HG03354 (cell line): Measurements from ENCODE around the gene CASK.

Experiments
- ATAC-seq: cut with Tn5 transposase; IDR thresholded peaks from one replicate; pipeline ENCODE4 v1.9.1; 2021; ENCODE audit warnings: mild to moderate bottlenecking; ENCODE audit not compliant: unreplicated experiment, poor library complexity, severe bottlenecking

Gene CASK

DNA sequence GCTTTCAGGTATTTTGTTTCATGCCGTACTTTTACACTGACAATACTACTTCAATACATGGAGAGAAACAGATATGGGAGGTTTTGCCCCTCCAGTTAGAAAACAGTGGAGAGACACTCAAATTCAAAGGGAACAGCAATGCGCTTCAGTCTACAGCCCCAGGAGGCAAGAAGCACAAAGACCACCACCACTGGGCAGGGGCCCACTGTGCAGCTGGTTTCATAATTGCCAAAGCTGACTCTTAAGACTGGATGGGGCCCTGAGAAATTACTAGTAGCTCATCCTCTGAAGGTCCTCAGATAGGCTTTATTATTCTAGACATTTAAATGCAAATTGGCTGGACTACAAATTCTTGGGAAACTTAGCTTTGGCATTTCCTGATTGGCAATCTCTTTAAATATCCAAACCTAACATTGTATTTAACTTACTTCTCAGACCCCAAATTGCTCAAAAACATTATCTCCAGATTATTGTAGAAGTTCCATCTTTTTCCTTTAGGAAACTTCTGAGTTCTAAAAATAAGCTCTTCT lies 320.5 kb downstream of the CASK start:
- ATAC-seq, result no peak

DNA sequence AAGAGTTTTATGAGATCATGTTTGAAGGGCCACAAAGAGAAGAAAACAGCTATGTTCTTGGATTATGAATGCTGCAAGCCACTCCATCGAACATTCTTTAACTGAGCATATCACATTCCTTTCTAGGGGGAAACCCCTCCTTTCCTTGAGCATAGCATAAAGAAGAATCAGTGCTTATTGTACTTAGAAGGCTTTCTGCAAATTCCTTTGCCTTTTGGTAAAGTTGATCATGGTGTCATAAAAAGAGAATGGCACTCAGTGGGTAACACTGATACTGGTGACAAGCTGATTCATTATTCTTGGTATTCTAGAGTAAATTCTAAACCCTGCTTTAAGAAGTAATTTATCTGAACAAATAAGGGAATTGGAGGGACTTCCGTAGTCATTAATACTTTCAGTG lies 323.1 kb downstream of the CASK start:
- ATAC-seq, result no peak

DNA sequence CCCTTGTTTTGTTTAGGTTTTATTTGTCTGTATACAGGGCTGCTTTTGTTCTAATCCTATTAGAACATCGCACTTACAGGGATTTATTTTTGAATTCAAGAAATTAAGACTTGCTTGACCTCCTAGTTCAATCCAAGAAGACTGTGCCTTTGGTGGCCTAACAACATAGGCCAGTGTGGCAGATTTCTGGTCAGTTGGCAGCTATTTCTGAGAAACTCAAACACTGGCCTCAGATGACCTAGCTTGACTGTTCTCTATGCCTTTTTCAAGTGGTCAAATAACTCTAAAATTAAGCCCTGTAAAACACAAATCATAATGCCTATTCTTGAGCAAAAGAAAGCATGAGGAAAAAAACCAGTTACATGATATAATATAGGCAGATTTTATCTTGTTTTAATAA lies 323.8 kb downstream of the CASK start:
- no peak for ATAC-seq

DNA sequence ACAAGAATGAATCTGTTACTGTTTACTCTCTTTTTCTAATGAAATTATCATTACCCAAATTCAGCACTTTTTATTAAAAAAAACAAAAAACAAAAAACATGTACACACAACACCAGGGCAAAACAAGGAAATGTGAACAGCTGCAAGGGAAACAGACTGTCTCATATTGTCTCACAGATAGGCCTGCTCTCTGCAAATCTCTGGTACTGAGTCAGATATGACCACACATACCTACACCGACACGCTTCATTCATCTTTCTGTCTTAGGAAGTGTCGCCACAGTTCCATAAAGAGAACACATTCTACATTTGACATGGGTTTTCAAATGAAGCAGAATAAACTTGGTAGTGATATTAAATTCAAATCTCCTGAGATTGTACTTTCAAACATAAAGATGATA lies 326.8 kb downstream of the CASK start:
- peak; percentile 98 for ATAC-seq

DNA sequence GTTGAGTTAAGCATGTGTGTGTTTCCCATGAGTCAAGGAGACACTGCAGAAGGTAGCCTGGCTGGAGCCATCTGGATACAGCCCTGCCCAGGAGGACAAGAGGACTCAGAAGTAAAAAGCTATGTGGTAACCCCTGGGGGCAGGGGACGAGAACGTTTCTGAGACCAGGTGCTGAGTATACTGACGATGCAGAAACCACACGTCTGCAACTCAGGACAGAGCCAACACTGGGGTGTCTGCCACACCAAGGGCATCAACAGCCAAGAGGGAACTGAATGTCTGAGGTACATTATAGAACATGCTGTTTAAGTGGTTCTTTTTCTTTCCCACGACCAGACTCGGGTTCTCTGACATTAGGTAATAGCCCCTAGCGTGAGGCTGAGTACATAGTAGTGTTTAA lies 328.7 kb downstream of the CASK start:
- no peak for ATAC-seq

DNA sequence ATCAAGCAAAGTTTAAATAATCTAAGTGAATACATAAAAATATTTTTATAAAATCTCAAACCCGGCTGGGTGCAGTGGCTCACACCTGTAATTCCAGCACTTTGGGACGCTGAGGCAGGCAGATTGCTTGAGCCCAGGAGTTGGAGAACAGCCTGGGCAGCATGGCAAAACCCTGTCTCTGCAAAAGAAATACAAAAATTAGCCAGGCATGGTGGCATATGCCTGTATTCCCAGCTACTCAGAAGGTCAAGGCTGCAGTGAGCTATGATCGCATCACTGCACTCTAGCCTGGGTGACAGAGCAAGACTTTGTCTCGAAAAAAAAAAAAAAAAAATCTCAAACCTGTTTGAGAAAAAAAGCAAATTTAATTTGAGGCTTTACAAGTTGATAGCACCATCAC lies 331.4 kb downstream of the CASK start:
- ATAC-seq, result no peak

DNA sequence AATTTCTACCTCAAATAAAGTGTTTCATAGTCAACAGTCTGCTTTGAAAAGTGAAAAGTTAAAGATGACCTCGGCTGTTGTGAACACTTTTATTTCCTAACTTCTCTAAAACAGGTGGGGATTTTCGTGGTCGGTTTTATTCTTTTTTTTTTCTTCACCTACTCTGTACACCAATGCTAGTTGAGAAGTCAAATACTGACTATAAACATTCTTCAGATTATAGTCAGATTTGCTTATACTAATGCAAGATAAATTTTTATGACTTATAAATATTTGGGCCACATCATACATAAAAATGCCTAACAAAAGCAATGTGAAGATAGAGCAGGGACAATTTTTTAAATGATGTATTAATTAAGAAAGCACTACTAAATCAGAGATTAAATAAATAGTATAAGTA lies 332.7 kb downstream of the CASK start:
- no peak for ATAC-seq

DNA sequence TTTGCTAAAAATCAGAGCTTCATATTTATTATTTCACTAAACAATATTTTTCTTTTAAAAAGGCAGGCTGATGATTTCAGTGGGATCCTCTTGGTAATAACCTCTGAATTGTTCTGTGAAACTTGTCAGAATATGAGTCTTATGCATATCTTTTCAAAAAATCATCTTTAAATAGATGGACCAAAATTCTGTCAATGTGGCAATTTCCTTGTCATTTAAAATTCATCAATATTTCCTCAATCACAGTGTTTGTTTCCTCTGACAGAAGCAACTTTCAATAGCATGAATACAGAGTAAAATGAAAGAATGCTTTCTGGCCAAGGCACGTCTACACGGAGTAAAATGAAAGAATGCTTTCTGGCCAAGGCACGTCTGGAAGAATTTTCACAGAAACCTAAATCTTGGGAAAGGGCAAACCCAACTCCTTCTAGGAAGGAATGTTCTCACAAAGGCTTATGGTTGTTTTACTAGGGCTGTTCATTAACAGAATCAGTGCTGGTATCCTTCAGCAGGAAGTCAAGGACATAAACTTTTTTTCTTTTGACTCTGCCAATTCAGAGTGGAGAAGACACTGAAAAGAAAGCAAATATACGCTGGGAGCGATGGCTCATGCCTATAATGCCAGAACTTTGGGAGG lies 333.6 kb downstream of the CASK start:
- ATAC-seq, result no peak

DNA sequence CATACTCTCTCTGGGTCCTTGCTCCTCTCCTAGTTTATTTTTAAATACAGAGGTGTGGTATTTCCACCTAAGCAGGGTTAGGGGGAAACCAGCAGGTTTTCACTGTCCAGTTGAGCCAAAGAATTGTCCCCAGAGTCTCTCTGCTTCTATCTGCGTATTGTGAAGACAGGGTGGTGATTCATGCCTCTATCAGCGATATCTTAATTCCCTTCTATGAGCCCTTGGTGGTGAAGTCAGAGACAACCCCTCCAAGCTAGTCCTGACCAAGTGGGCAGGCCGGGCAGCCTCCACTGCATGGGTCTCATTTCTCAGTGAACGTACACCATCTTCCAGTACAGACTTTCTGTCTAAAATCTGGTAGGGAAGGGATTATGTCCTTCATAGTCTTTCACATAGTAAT lies 335.1 kb downstream of the CASK start:
- no peak for ATAC-seq

DNA sequence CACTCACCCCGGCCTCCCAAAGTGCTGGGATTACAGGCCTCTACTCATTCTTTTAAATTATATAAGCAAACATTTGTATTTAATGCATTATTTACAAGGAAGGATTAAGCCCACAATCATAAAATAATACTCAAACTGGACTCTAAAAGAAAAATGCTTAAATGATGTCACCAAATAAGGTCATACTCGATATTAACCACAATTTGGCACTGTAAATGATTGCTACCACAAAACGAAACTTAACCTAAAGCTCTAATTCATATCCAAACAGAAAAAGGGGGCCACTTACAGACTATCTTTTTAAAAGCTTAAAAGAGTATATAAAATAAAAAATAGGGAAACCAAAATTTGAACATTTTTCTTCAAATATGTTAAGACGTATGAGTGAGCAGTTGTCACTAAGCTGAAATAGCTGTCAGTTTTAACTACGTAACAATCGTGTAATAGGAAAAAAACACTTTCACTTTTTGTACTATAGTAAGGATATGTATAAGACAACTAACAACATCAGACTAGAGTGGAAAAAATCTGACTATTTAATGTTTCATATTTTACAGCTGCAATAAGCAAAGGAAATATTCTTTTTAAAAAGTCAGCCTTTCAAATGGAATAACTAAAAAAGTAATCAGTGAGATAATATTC lies 342.8 kb downstream of the CASK start:
- peak; percentile 41 for ATAC-seq

DNA sequence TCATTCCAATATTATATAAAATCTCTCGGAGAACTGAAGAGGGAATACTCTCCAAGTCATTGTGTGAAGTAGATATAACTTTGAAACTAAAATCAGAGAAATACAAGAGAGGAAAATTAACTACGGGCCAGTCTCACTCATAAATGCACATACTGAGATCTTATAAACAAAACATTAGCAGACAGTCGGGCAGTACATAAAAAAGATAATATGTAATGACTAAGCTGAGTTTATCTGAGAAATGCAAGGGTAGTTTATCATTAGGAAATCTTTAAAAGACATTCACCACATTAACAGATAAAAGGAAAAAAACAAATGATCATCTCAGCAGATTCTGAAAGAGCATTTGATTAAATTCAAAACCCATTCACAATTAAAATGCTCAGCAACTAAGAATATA lies 359.5 kb downstream of the CASK start:
- no peak for ATAC-seq

DNA sequence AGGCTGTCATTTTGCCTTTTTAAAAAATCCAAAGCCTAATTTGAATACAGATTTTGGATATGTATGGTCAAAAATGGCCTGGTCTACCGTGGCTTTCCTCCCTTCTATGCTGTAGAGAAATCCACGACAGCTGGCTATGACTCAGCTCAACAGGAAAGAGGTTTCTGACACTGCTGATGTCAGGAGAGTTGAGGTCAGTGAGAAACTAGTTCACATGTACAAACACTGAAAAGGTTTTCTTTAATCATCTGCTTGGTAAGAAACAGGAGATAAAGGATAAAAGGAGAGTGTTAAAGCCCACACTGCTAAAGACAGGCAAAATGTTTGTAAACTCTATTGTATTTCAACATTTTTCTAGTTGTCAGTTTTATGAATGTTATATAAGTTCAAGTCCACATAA lies 362.3 kb downstream of the CASK start:
- ATAC-seq, result peak; percentile 90

DNA sequence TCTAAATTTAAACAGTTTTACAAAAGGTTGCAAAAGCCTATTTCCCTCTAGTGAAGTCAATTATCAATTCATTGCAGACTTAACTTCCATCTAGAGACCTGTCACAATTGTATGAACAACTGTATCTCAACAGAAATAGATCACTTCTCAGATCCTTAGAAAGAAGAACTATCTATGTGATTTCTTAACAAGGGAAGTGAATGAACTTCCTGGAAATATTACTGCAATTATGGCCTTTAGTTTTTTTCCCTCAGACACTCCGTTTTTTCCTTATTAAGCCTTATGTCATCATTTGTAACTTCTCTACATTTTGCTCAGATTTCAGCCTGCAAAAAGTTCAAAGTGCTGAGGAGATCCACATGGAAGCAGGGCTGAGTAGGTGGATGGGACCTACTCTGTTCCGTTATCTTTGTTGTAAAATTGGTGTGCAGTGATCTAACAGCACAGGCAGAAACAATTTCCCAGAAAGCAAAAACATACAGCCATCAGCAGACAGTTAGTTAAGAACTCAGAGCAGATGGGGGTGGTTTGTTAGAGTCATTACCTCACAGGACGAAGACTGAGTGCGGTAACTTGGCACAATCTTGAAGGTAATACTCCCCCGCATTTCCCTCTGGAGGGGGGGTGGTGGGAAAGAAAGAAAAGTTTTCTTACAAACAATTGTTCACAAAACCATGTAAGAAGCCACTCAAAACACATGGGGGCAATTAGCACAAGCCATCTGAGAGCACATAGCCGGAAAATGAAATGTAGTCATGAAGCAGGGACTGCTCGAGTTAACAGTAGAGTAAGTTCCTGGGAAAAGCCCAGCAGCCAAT lies 363.9 kb downstream of the CASK start:
- no peak for ATAC-seq

DNA sequence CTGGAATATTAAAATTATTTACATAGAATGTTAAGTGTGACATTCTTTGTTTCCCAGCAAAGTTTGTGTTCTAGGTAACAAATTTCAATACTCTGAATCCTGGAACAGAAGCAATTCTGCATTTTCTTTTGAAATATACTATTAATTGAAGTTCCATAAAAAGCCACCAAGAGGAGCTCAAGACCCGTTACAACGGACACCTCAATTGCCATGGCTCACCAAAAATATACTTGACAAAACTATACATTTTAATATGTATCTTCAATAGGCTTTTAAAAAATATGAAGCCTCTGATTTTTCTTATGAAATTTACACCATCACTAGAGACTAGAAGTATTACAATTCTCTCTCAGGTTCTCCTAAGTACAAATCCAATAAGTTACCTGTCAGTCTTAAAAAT lies 364.8 kb downstream of the CASK start:
- ATAC-seq, result no peak

DNA sequence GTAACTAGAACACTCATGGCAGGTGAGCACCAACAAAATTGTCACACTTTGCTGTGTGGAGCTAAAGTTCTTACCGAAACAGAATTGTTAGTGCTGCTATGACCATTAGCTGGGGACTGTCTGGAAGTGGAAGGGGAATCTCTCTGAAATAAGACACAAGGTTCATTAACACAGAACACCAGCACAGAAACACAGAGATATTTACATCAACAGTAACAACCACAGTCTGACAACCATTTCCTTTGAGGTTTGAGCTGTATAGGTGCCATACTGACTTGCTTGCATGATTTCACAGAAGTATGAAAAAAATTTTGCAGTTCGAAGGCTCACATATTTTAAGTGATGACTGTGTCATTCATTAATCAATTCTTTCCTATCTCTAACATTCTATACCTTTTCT lies 366.4 kb downstream of the CASK start:
- ATAC-seq, result peak; percentile 60

DNA sequence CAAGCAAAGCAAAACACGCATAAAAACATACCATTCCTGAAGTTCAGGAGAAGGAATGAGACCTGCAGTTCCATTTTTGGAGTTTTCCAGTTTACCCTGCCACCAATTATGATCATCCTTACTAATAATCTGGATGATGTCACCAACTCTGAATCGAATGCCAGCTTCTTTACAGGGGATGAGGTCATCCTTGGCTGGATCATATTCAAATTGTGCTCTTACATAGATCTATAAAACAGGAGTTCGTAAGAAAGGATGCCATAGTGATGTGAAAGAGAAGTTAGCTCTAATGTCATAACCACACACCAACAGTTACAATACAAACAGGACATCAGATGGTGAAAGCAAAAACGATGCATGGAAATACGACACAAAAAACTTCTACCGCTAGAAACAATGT lies 369.7 kb downstream of the CASK start:
- ATAC-seq, result no peak

DNA sequence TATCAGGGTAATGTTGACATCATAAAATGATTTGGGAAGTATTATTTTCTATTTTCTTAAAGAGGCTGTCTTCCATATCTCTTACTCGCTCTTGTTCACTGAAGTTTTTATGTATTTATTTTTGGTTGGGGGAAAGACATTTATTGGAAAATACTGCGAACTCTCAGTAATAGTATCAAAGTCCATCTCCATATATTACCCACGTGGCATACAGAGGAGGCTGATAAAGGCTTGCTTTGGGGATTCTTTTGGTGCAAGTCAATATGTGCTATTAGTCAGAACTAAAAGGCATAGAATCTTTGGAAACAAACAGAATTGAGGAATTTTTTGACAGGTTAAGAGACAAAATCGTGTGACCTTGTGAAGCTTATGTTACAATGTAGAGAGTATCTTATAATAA lies 374.9 kb downstream of the CASK start:
- no peak for ATAC-seq

DNA sequence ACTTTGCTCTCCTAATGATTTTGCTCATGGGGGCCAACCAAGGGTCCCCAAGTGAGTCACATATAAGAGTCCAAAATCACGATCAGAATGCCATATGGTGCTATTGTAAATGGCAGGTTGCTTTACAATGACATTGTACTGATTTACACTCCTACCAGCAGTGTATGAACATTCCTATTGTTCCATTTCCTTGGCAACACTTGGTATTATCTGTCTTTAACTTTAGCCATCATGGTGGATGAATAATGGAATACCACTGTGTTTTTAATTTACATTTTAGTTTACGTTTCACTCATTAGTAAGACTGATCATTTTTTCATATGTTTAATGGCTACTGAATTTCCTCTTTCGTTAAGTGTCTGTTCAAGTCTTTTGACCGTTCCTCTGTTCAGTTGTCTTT lies 379.7 kb downstream of the CASK start:
- ATAC-seq, result no peak

DNA sequence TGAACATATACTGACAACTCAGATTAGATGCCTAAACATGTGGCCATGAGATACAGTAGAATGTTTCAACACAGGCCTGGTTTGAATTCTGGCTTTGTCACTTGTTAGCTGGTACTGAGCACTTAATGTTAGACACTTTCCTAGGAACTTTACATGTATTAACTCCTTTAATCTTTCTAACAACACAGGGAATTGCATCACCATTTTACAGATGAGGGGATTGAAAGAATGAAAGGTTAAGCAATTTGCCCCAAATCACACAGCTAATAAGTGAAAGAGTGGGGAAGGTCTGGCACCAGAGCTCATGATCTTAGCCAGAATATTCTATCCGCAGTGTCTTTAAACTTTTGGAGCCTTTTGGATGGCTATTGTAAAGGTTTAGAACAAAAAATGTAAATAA lies 380.3 kb downstream of the CASK start:
- ATAC-seq, result no peak

DNA sequence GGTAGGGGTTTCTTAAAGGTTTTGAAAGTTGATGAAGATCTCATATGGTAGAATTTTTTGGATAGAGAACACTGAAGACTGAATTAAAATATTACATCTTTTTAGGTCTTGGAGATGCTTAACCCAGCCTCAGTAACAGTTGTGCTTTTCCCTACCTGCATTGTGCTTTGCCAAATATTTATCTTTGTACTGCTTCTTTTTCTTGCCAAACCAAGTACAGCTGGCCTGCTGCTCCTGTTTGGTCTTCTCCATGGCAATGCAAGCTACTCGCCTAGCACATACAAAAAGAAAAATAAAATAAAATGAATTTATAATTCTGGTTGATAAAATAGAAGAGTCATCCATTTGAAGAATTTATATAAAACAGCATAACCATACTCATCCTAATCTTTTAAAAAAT lies 380.8 kb downstream of the CASK start:
- ATAC-seq, result no peak

DNA sequence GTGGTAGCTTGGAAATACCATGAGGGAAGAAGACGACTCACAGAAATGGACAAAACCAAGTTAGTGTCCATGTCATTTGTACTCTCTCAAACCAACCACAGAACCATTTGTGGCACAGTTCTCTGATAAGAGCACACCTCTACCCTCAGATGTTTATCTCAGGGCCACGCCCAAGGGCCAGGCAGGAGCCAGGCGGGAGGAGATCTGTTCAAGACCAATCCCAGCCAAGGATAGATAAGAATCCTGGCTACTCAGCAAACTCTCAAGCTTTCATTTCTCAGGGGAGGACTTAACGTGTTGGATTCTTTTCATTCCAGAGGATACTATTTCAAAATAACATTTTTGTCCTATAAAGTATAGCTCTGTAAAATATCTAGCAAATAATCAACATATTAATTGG lies 381.2 kb downstream of the CASK start:
- no peak for ATAC-seq
